Upper lobe of right lung (tissue), 1 donor: ENCODE data around the gene ADM2. TPM values are rescaled to one million over a fixed set of nuclear protein-coding genes. Genes with fewer than 3 reads are reported as not detected.
"Not testable (repeated sequence)": the region's sequence is repeated elsewhere in the genome, so short reads cannot be mapped to it uniquely, and the experiment has no call there.

ENCODE experiments used
- ATAC-seq: fragments of 200-7000 bp; cut with Tn5 transposase; one replicate; pipeline ENCODE4 v1.9.1; 2020; ENCODE audit warnings: mild to moderate bottlenecking, moderate library complexity
- DNase-seq: peaks from one replicate; pipeline ENCODE4 v3.0.0-alpha.2; 2020
- H3K27ac ChIP-seq: fragments of 200-600 bp; one replicate; pipeline ENCODE4 v1.8.0; 2022
- H3K27me3 ChIP-seq: fragments of 200-600 bp; one replicate; pipeline ENCODE4 v1.8.0; 2022; ENCODE audit warnings: mild to moderate bottlenecking
- H3K36me3 ChIP-seq: fragments of 200-600 bp; one replicate; pipeline ENCODE4 v1.8.0; 2022
- H3K4me1 ChIP-seq: fragments of 200-600 bp; one replicate; pipeline ENCODE4 v1.8.0; 2022
- H3K4me3 ChIP-seq: fragments of 200-600 bp; one replicate; pipeline ENCODE4 v1.8.0; 2022; ENCODE audit warnings: mild to moderate bottlenecking
- H3K9me3 ChIP-seq: fragments of 200-600 bp; one replicate; pipeline ENCODE4 v1.8.0; 2022
- CTCF ChIP-seq: fragments of 200-600 bp; IDR thresholded peaks from one replicate; pipeline ENCODE4 v1.8.0; 2022; ENCODE audit warnings: antibody characterized with exemption
- intact Hi-C: fragments of 100-400 bp; cut with DNase I; formaldehyde crosslinking; loops from one replicate; pipeline ENCODE4 v1.11.0; 2022
- total RNA-seq: library from RNA; stranded (reverse); fragmentation: NEBNext Ultra II Directional; extraction: Animal tissue kit (Norgen Biotek cat#: 25700); gene quantifications from one replicate; pipeline ENCODE4 v1.2.1, GENCODE V29; 2021
- donor health status: DM: no; HTN: yes; CAD: no; lungs with severe emphysema.

ADM2 gene
- total RNA-seq, 1 donor from 2014 or later, result 2.6 TPM

- H3K36me3 ChIP-seq, result peaks cover 33% of the 10 kb centered on the region
- H3K9me3 ChIP-seq, result no peaks in the 10 kb centered on the region
- intact Hi-C loops, result no loop called here
- no peak for DNase-seq
- no peaks in the 10 kb centered on the region for H3K27me3 ChIP-seq
- no peak for TF ChIP-seq CTCF
- no peak for ATAC-seq
- H3K27ac ChIP-seq, result no peak overlapping the region
- peaks cover 4% of the 10 kb centered on the region for H3K4me1 ChIP-seq
- no peak overlapping the region for H3K4me3 ChIP-seq
Observed at GRCh38 chr22:50516068-50516467, 34.7 kb downstream of the ADM2 start.

GRCh38 chr22:50516891-50517290, 35.5 kb downstream of the ADM2 start:
- TF ChIP-seq CTCF, result no peak
- Histone ChIP-seq H3K4me1 (peaks cover under 1% of the 10 kb centered on the region), H3K4me3 (no peak overlapping the region), H3K9me3 (no peaks in the 10 kb centered on the region), H3K36me3 (peaks cover 33% of the 10 kb centered on the region), H3K27ac (no peak overlapping the region), H3K27me3 (no peaks in the 10 kb centered on the region)
- ATAC-seq, result no peak
- DNase-seq, result no peak
- intact Hi-C loops, result no loop called here

GRCh38 chr22:50517495-50518260, 36.3 kb downstream of the ADM2 start:
- intact Hi-C loops, result no loop called here
- Histone ChIP-seq H3K27me3 (no peaks in the 10 kb centered on the region), H3K9me3 (no peaks in the 10 kb centered on the region), H3K36me3 (peaks cover 38% of the 10 kb centered on the region), H3K4me1 (no peaks in the 10 kb centered on the region), H3K4me3 (no peak overlapping the region), H3K27ac (no peak overlapping the region)
- DNase-seq, result no peak
- TF ChIP-seq CTCF, result no peak
- ATAC-seq, result no peak

- Histone ChIP-seq H3K36me3 (peaks cover 48% of the 10 kb centered on the region), H3K9me3 (no peaks in the 10 kb centered on the region), H3K4me3 (no peak overlapping the region), H3K4me1 (no peaks in the 10 kb centered on the region), H3K27me3 (no peaks in the 10 kb centered on the region), H3K27ac (no peak overlapping the region)
- DNase-seq, result no peak
- intact Hi-C loops, result no loop called here
- no peak for ATAC-seq
- no peak for TF ChIP-seq CTCF
Observed at GRCh38 chr22:50518606-50519005, 37.3 kb downstream of the ADM2 start.

- Histone ChIP-seq H3K4me1 (peaks cover 1% of the 10 kb centered on the region), H3K27me3 (no peaks in the 10 kb centered on the region), H3K36me3 (peaks cover 53% of the 10 kb centered on the region), H3K4me3 (no peak overlapping the region), H3K27ac (no peak overlapping the region), H3K9me3 (no peaks in the 10 kb centered on the region)
- intact Hi-C loops, result no loop called here
- no peak for TF ChIP-seq CTCF
- DNase-seq (no peak), ATAC-seq (no peak)
Observed at GRCh38 chr22:50519151-50519550, 37.8 kb downstream of the ADM2 start.

- peaks cover 53% of the 10 kb centered on the region for H3K36me3 ChIP-seq
- H3K9me3 ChIP-seq, H3K4me3 ChIP-seq, intact Hi-C loops, ATAC-seq, H3K4me1 ChIP-seq, H3K27ac ChIP-seq, DNase-seq, H3K27me3 ChIP-seq: not testable (repeated sequence)
Observed at GRCh38 chr22:50520184-50520583, 38.8 kb downstream of the ADM2 start.
